OCI-LY1 (cell line): ENCODE results near the gene PKM.

ENCODE experiments used
- EZH2 ChIP-seq: fragments of 200-600 bp; sonication (generic), shearing (Covaris generic); IDR thresholded peaks from 2 replicates; pipeline ENCODE4 v1.8.0; 2017; ENCODE audit warnings: borderline replicate concordance, mixed run types, mild to moderate bottlenecking, antibody characterized with exemption, low read length, moderate library complexity, mixed read lengths
- TF ChIP-seq, protein P1 (sequence below): fragments of 200-600 bp; sonication (generic), shearing (Covaris generic); IDR thresholded peaks from 2 replicates; pipeline ENCODE4 v1.5.1; 2017; ENCODE audit warnings: mild to moderate bottlenecking, antibody characterized with exemption, low read length, moderate library complexity, mixed read lengths

DNA sequence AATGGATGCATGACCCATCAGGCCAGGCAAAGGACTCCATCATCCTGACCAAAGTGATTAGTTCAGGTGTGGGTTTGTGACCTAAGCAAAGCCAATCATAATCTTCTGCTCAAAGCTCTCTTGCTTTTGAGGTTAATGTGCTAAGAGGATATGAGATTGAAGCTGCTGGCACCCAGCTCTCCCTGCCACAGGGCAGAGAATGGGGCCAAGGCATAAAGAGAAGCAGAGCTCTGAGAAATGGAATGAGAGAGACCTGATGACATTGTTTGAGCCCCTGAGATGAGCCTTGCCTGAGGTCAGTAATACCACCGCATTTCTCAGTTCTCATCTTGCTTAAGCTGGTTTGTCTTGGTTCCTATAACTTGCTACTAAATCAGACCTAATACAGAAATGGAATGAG is 47.7 kb upstream of the PKM start:
- TF ChIP-seq, protein P1, sequence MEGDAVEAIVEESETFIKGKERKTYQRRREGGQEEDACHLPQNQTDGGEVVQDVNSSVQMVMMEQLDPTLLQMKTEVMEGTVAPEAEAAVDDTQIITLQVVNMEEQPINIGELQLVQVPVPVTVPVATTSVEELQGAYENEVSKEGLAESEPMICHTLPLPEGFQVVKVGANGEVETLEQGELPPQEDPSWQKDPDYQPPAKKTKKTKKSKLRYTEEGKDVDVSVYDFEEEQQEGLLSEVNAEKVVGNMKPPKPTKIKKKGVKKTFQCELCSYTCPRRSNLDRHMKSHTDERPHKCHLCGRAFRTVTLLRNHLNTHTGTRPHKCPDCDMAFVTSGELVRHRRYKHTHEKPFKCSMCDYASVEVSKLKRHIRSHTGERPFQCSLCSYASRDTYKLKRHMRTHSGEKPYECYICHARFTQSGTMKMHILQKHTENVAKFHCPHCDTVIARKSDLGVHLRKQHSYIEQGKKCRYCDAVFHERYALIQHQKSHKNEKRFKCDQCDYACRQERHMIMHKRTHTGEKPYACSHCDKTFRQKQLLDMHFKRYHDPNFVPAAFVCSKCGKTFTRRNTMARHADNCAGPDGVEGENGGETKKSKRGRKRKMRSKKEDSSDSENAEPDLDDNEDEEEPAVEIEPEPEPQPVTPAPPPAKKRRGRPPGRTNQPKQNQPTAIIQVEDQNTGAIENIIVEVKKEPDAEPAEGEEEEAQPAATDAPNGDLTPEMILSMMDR = no peak
- no peak for TF ChIP-seq EZH2
